ENCODE measurements around the gene ZNF77.

The ZNF77 gene

DNA sequence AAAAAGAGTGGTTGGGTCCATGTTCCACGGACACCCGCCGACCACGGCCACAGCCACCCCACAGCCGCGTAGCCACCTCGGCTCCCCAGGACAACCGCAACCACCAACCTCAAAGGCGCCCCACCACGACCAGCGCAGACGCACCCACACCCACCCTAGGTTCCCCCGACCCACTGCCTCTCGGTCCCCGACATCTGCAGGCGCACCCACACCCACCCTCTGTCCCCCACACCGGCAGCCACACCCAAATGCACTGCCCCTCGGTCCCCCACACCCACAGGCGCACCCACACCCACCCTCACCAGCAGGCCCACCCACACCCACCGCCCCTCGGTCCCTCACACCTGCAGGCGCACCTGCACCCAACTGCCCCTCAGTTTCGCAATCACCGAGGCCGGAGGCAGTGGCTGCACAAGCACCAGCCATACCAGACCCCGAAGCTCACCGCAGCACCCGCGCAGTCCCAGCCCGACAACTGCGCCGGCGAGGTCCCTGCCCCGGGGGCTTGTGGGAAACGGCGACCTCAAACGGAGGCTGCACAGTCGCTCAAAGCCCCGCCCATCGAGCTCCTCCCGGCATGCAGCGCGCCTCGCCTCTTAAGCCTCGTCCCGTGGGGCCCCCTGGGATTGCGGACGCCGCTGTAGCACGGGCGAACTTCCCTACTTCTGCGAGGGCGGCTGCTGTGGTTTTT, 18.3 kb downstream of the ZNF77 start:
- Mint-ChIP-seq H3K36me3 (ENCODE audit: low read depth) (peaks cover 36% of the 10 kb centered on the region), H3K4me3 (no peak overlapping the region), H3K27ac (no peak overlapping the region), H3K4me1 (no peaks in the 10 kb centered on the region), H3K27me3 (ENCODE audit: low read depth) (no peaks in the 10 kb centered on the region), H3K9me3 (peaks cover 23% of the 10 kb centered on the region)
- TF ChIP-seq, protein P1, sequence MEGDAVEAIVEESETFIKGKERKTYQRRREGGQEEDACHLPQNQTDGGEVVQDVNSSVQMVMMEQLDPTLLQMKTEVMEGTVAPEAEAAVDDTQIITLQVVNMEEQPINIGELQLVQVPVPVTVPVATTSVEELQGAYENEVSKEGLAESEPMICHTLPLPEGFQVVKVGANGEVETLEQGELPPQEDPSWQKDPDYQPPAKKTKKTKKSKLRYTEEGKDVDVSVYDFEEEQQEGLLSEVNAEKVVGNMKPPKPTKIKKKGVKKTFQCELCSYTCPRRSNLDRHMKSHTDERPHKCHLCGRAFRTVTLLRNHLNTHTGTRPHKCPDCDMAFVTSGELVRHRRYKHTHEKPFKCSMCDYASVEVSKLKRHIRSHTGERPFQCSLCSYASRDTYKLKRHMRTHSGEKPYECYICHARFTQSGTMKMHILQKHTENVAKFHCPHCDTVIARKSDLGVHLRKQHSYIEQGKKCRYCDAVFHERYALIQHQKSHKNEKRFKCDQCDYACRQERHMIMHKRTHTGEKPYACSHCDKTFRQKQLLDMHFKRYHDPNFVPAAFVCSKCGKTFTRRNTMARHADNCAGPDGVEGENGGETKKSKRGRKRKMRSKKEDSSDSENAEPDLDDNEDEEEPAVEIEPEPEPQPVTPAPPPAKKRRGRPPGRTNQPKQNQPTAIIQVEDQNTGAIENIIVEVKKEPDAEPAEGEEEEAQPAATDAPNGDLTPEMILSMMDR (IDR thresholded peaks at IDR 0.05; ENCODE audit: unreplicated experiment in 3 of 3), result no peak

DNA sequence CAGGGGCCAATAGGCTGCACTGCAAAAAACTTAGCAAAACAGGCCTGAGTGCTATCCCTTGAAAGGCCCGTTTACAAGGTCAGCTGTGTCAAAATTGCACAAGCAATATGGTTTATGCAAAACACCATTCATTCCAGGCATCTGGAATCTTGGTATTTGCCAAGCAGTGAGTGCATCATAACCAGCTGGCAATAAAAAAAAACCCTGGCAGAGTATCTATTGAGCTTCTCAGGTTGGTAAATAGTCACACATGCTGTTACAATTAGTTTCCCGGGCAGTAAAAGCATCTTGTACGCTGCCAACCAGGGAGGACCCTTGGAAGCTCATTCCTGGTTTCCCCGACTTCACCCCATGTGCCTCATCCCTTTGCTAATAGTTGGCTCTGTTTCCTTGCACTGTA, 21.3 kb downstream of the ZNF77 start:
- Mint-ChIP-seq H3K9me3 (peaks cover 21% of the 10 kb centered on the region), H3K27ac (no peak overlapping the region), H3K4me1 (no peaks in the 10 kb centered on the region), H3K4me3 (no peak overlapping the region), H3K27me3 (ENCODE audit: low read depth) (no peaks in the 10 kb centered on the region), H3K36me3 (ENCODE audit: low read depth) (peaks cover 32% of the 10 kb centered on the region)
- TF ChIP-seq, protein P1 (IDR thresholded peaks at IDR 0.05; ENCODE audit: unreplicated experiment in 3 of 3), result no peak

DNA sequence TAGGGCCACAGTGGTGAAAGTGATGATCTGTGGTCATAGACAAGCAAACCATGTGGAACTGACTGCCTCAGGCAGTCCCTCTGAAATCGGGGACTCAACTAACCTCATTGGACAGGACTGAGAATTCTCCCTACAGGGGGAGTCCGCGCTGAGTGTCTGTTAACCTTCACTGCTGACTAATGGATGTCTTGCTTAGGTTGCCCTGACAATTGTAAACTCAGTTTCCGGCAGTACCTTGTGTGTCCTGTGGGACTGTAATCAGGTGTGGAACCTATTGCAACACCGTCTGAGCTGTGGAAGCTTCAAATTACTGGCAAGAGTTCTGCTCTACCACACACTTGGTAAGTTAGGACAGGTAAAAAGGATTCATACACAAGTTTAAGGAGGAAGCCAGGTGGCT, 21.8 kb downstream of the ZNF77 start:
- H3K4me3 Mint-ChIP-seq, result no peak overlapping the region
- H3K4me1 Mint-ChIP-seq, result no peaks in the 10 kb centered on the region
- no peaks in the 10 kb centered on the region for H3K27me3 Mint-ChIP-seq (ENCODE audit: low read depth)
- TF ChIP-seq, protein P1 (IDR thresholded peaks at IDR 0.05; ENCODE audit: unreplicated experiment in 3 of 3), result no peak
- H3K27ac Mint-ChIP-seq, result no peak overlapping the region
- peaks cover 23% of the 10 kb centered on the region for H3K9me3 Mint-ChIP-seq
- peaks cover 38% of the 10 kb centered on the region for H3K36me3 Mint-ChIP-seq (ENCODE audit: low read depth)

DNA sequence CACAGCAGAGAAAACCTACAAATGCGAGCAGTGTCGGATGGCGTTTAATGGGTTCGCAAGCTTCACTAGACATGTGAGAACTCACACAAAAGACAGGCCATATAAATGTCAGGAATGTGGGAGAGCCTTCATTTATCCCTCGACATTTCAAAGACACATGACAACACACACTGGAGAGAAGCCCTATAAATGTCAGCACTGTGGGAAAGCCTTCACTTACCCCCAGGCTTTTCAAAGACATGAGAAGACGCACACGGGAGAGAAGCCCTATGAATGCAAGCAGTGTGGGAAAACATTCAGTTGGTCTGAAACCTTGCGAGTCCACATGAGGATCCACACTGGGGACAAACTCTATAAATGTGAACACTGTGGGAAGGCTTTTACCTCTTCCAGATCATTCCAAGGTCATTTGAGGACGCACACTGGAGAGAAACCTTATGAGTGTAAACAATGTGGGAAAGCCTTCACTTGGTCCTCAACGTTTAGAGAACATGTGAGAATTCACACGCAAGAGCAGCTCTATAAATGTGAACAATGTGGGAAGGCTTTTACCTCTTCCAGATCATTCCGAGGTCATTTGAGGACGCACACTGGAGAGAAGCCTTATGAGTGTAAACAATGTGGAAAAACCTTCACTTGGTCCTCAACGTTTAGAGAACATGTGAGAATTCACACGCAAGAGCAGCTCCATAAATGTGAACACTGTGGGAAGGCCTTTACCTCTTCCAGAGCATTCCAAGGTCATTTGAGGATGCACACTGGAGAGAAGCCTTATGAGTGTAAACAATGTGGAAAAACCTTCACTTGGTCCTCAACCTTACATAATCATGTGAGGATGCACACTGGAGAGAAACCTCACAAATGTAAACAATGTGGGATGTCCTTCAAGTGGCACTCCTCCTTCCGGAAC, 27.2 kb downstream of the ZNF77 start:
- Mint-ChIP-seq H3K36me3 (ENCODE audit: low read depth) (peaks cover 70% of the 10 kb centered on the region), H3K4me1 (no peaks in the 10 kb centered on the region), H3K4me3 (no peak overlapping the region), H3K27ac (no peak overlapping the region), H3K9me3 (peaks cover 47% of the 10 kb centered on the region), H3K27me3 (ENCODE audit: low read depth) (no peaks in the 10 kb centered on the region)
- TF ChIP-seq, protein P1 (IDR thresholded peaks at IDR 0.05; ENCODE audit: unreplicated experiment in 3 of 3), result no peak

DNA sequence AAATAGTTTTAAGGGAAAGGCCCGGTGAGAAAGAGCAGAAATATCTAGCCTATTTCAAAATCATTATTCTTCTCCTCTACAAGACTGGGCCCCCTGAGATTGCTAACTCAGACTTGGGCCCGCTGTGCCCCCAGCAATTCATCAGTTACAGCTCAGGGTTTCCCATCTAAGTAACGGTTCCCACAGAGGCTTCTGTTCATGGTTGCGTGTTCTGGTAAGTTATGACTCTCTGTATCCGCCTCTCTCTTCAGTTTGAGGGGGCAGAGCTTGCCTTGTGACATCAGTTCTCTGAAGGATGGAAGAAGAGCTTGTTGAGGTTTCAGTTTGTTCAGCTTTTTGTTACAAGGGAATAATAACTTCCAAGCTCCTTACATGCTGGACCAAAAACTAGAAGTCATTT, 32.5 kb downstream of the ZNF77 start:
- peaks cover 3% of the 10 kb centered on the region for H3K27me3 Mint-ChIP-seq (ENCODE audit: low read depth)
- TF ChIP-seq, protein P1 (IDR thresholded peaks at IDR 0.05; ENCODE audit: unreplicated experiment in 3 of 3), result no peak
- peaks cover 54% of the 10 kb centered on the region for H3K9me3 Mint-ChIP-seq
- peaks cover 69% of the 10 kb centered on the region for H3K36me3 Mint-ChIP-seq (ENCODE audit: low read depth)
- H3K27ac Mint-ChIP-seq, result no peak overlapping the region
- H3K4me3 Mint-ChIP-seq, result no peak overlapping the region
- no peaks in the 10 kb centered on the region for H3K4me1 Mint-ChIP-seq
